HEK293 (cell line): Measurements from ENCODE around the gene ZNF536.

Source experiments
- CTCF ChIP-seq: fragments of 450-650 bp; formaldehyde crosslinking; IDR thresholded peaks from 2 replicates; pipeline ENCODE4 v1.5.1; 2016; ENCODE audit warnings: missing biosample characterization, missing genetic modification characterization
- GFI1B ChIP-seq: fragments of 450-650 bp; formaldehyde crosslinking; IDR thresholded peaks from 2 replicates; pipeline ENCODE4 v1.5.1; 2016; ENCODE audit warnings: missing biosample characterization, missing genetic modification characterization
- IKZF3 ChIP-seq: fragments of 450-650 bp; IDR thresholded peaks from 2 replicates; pipeline ENCODE4 v1.5.0; 2018; ENCODE audit warnings: missing biosample characterization, mild to moderate bottlenecking, missing genetic modification characterization, moderate library complexity
- KLF16 ChIP-seq: fragments of 450-650 bp; formaldehyde crosslinking; IDR thresholded peaks from 2 replicates; pipeline ENCODE4 v1.5.1; 2017; ENCODE audit warnings: missing biosample characterization, missing genetic modification characterization
- KLF9 ChIP-seq: fragments of 450-650 bp; formaldehyde crosslinking; IDR thresholded peaks from 2 replicates; pipeline ENCODE4 v1.5.1; 2016; ENCODE audit warnings: missing biosample characterization, missing genetic modification characterization, low read depth
- OSR2 ChIP-seq: fragments of 450-650 bp; formaldehyde crosslinking; IDR thresholded peaks from 2 replicates; pipeline ENCODE4 v1.5.1; 2016; ENCODE audit warnings: missing biosample characterization, missing genetic modification characterization
- PATZ1 ChIP-seq: fragments of 450-650 bp; formaldehyde crosslinking; IDR thresholded peaks from 2 replicates; pipeline ENCODE4 v1.5.1; 2016; ENCODE audit warnings: missing biosample characterization, missing genetic modification characterization
- PRDM4 ChIP-seq: fragments of 450-650 bp; formaldehyde crosslinking; IDR thresholded peaks from 2 replicates; pipeline ENCODE4 v1.5.1; 2017; ENCODE audit warnings: missing biosample characterization, missing genetic modification characterization
- RBAK ChIP-seq: fragments of 450-650 bp; formaldehyde crosslinking; IDR thresholded peaks from 2 replicates; pipeline ENCODE4 v1.5.1; 2016; ENCODE audit warnings: missing biosample characterization, missing genetic modification characterization
- REST ChIP-seq: fragments of 450-650 bp; formaldehyde crosslinking; IDR thresholded peaks from 2 replicates; pipeline ENCODE4 v1.5.1; 2016; ENCODE audit warnings: missing biosample characterization, missing genetic modification characterization
- SCRT2 ChIP-seq: fragments of 450-650 bp; formaldehyde crosslinking; IDR thresholded peaks from 2 replicates; pipeline ENCODE4 v1.5.1; 2016; ENCODE audit warnings: missing biosample characterization, missing genetic modification characterization
- TSHZ1 ChIP-seq: fragments of 450-650 bp; formaldehyde crosslinking; IDR thresholded peaks from 2 replicates; pipeline ENCODE4 v1.5.1; 2016; ENCODE audit warnings: missing biosample characterization, missing genetic modification characterization, borderline replicate concordance
- YY2 ChIP-seq: fragments of 450-650 bp; formaldehyde crosslinking; IDR thresholded peaks from 2 replicates; pipeline ENCODE4 v1.5.1; 2016; ENCODE audit warnings: missing biosample characterization, missing genetic modification characterization
- ZBTB1 ChIP-seq: fragments of 450-650 bp; formaldehyde crosslinking; IDR thresholded peaks from 2 replicates; pipeline ENCODE4 v1.5.1; 2016; ENCODE audit warnings: missing biosample characterization, missing genetic modification characterization
- ZBTB20 ChIP-seq: fragments of 450-650 bp; formaldehyde crosslinking; IDR thresholded peaks from 2 replicates; pipeline ENCODE4 v1.5.1; 2016; ENCODE audit warnings: missing biosample characterization, missing genetic modification characterization
- ZEB2 ChIP-seq: fragments of 450-650 bp; formaldehyde crosslinking; IDR thresholded peaks from 2 replicates; pipeline ENCODE4 v1.5.1; 2016; ENCODE audit warnings: missing biosample characterization, missing genetic modification characterization
- ZFP3 ChIP-seq: fragments of 450-650 bp; formaldehyde crosslinking; IDR thresholded peaks from 2 replicates; pipeline ENCODE4 v1.5.1; 2016; ENCODE audit warnings: low read depth, missing biosample characterization, missing genetic modification characterization
- ZFP69B ChIP-seq: fragments of 450-650 bp; formaldehyde crosslinking; IDR thresholded peaks from 2 replicates; pipeline ENCODE4 v1.5.1; 2016; ENCODE audit warnings: missing biosample characterization, missing genetic modification characterization
- ZNF16 ChIP-seq: fragments of 450-650 bp; formaldehyde crosslinking; IDR thresholded peaks from 2 replicates; pipeline ENCODE4 v1.5.1; 2016; ENCODE audit warnings: low read depth, missing biosample characterization, missing genetic modification characterization
- ZNF311 ChIP-seq: fragments of 450-650 bp; formaldehyde crosslinking; IDR thresholded peaks from 2 replicates; pipeline ENCODE4 v1.5.1; 2017; ENCODE audit warnings: missing biosample characterization, missing genetic modification characterization, borderline replicate concordance
- ZNF366 ChIP-seq: fragments of 450-650 bp; formaldehyde crosslinking; conservative IDR thresholded peaks from 2 replicates; pipeline ENCODE4 v1.5.1; 2016; ENCODE audit warnings: missing biosample characterization, missing genetic modification characterization
- ZNF610 ChIP-seq: fragments of 450-650 bp; formaldehyde crosslinking; IDR thresholded peaks from 2 replicates; pipeline ENCODE4 v1.5.1; 2016; ENCODE audit warnings: missing biosample characterization, missing genetic modification characterization, borderline replicate concordance
- ZNF692 ChIP-seq: fragments of 450-650 bp; formaldehyde crosslinking; IDR thresholded peaks from 2 replicates; pipeline ENCODE4 v1.5.1; 2016; ENCODE audit warnings: missing biosample characterization, missing genetic modification characterization
- ZNF837 ChIP-seq: fragments of 450-650 bp; formaldehyde crosslinking; IDR thresholded peaks from 2 replicates; pipeline ENCODE4 v1.5.1; 2016; ENCODE audit warnings: missing biosample characterization, missing genetic modification characterization

ZNF536 gene

GRCh38 chr19:30425885-30426838 lies 54.0 kb downstream of the ZNF536 start (continued):
- peak; percentile 40 for TF ChIP-seq ZNF366 (tag by site-specific recombination)
- peak; percentile 65; the same call in 1 of the 2 replicates for TF ChIP-seq ZBTB20 (tag by site-specific recombination)
- TF ChIP-seq ZEB2 (tag by site-specific recombination), result peak; percentile 93
- TF ChIP-seq ZFP3, result no peak
- TF ChIP-seq ZNF311 (tag by site-specific recombination), result no peak
- peak; percentile 88 for TF ChIP-seq ZNF610 (tag by site-specific recombination)
- peak; percentile 88 for TF ChIP-seq ZNF692
- peak; percentile 70 for TF ChIP-seq SCRT2
- no peak for TF ChIP-seq ZNF837
- no peak for TF ChIP-seq CTCF (tag by site-specific recombination)
- peak; percentile 73 for TF ChIP-seq TSHZ1 (tag by site-specific recombination)
- TF ChIP-seq YY2 (tag by site-specific recombination), result peak; percentile 70
- no peak for TF ChIP-seq KLF9 (tag by site-specific recombination)
- peak; percentile 98 for TF ChIP-seq PRDM4 (tag by site-specific recombination)
- TF ChIP-seq IKZF3 (tag by site-specific recombination), result peak; percentile 98
- TF ChIP-seq KLF16, result no peak; the same call in none of the 2 replicates
- peak; percentile 96 for TF ChIP-seq OSR2
- no peak; the same call in 1 of the 2 replicates for TF ChIP-seq ZBTB1 (tag by site-specific recombination)
- TF ChIP-seq RBAK, result no peak
- TF ChIP-seq REST (tag by site-specific recombination), result no peak
- no peak for TF ChIP-seq ZNF16
- TF ChIP-seq PATZ1 (tag by site-specific recombination), result peak; percentile 81
- peak; percentile 76 for TF ChIP-seq GFI1B (tag by site-specific recombination)
- TF ChIP-seq ZFP69B, result peak; percentile 55
